Heart left ventricle (tissue), 13 donors: Measurements from ENCODE around the gene NECAP2.

Experiments used
- CTCF ChIP-seq, 12 donors: fragments of 200-600 bp; sonication (generic) in 4 of 12; IDR thresholded peaks; one replicate each; pipeline versions ENCODE4 v1.5.0 to v1.8.0; 2018 to 2022; ENCODE audit warnings: antibody characterized with exemption in 12 of 12, mild to moderate bottlenecking in 5 of 12
- POLR2A ChIP-seq, 2 donors: fragments of 450-650 bp; IDR thresholded peaks; one replicate each; pipeline ENCODE4 v1.6.1; 2017; ENCODE audit warnings: antibody characterized with exemption in 2 of 2, mild to moderate bottlenecking in 2 of 2, moderate library complexity in 2 of 2
- donor health status: ischemic (EF 13 %, LVEDD 7.1; RV severe dilation, severe dysfunction).
- donor health status: DM: no; HTN: yes; CAD: no.
- donor health status: DM: no; HTN: no; CAD: no.
- donor health status: ischemic (EF 25% LVEDD 6.9; RV normal size, moderate dysfunction).
- donor health status: ischemic (EF 25% LVEDD 5.7; RV mildly dilated, moderate dysfunction).
- donor health status: ischemic (EF 35%, LVEDD 5.7; RV mildly dilated, moderate dysfunction).
- donor health status: nonischemic (EF 11% LVEDD 7.7; RV severe dilation, severe dysfunction).
- donor health status: DM: yes; HTN: yes; CAD: no.
- donor health status: PGD.
- donor health status: ischemic (EF 29% LVEDD 5.4; RV normal size, mild dysfunction).
- donor health status: nonischemic (EF 23%, LVEDD 6.1; RV moderate dilation, normal function).

- no peak for TF ChIP-seq CTCF (IDR thresholded peaks at IDR 0.05)
- TF ChIP-seq POLR2A (IDR thresholded peaks at IDR 0.05): no peak
Observed at GRCh38 chr1:16413191-16413590, 27.3 kb upstream of the NECAP2 start.
